Peyer's patch (tissue), 4 donors: ENCODE measurements around the gene SACS.

Source experiments
- CTCF ChIP-seq, 6 experiments: fragments of 450-650 bp in 4 of 6; fragments of 200-600 bp in 2 of 6; sonication (generic) in 1 of 6; IDR thresholded peaks; one replicate each; pipeline ENCODE4 v1.5.1; 2017 to 2019; ENCODE audit warnings: antibody characterized with exemption in 6 of 6, mild to moderate bottlenecking in 3 of 6, moderate library complexity in 1 of 6
- POLR2A ChIP-seq, 2 donors: fragments of 450-650 bp; IDR thresholded peaks; one replicate each; pipeline ENCODE4 v1.5.1; 2017; ENCODE audit warnings: antibody characterized with exemption in 2 of 2, mild to moderate bottlenecking in 2 of 2, moderate library complexity in 2 of 2

GRCh38 chr13:23408026-23408425 is 25.5 kb downstream of the SACS start:
- TF ChIP-seq CTCF (IDR thresholded peaks at IDR 0.05) (no peak), POLR2A (IDR thresholded peaks at IDR 0.05) (no peak)
